Stromal cell of bone marrow (primary cell): Measurements from ENCODE around the gene GALNT10.

Experiments
- DNase-seq: peaks from one replicate; pipeline ENCODE4 v3.0.0-alpha.2; 2012; ENCODE audit warnings: low read depth

GALNT10 gene

GRCh38 chr5:154377754-154378533, 187.4 kb downstream of the GALNT10 start:
- DNase-seq: no peak

DNA sequence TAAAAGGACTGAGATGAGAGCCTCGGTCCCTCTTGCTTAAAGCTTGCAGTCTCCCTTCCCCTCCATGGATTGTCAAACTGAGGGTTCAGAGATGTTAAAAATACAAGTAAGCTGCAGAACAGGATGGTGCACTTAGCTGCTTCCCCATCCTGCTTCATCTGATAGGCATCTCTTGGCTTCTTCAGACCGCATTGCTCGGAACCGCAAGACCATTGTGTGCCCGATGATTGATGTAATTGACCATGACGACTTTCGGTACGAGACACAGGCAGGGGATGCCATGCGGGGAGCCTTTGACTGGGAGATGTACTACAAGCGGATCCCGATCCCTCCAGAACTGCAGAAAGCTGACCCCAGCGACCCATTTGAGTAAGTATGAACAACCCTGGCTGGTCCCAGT, 189.7 kb downstream of the GALNT10 start:
- DNase-seq: no peak

DNA sequence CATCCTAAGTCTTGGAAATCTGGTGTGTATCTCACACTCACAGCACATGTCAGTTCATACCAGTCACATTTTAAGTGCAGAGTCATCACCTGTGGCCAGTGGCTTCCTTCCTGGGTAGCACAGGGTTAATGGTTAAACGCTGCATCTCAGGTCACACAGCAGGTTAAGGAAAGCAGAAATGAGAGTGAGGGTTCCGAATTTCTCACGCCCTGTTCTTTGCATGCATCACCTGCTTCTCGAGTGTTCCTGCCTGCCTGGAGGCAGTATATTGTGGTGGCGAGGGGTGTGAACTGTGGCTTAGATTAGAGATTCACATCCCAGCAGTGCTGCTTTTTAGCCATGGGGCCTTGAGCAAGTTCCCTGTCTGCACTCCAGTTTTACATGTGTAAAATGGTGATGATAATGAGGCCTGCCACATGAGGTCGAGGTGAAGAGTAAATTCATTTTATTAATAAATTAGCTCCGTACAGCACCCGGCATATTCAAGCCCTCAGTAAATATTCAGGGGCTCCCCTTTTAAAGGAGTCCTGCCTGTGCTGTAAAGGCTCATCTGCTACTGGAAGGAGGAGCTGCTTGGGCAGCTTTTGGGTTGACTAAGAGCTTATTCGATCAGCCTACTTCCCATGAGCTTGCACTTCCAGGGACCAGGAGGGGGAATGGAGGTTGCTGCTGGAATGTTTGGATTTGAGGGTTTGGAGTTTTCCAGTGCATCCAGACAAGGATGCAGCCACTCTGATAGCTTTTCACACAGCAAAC, 194.1 kb downstream of the GALNT10 start:
- DNase-seq: no peak

GRCh38 chr5:154385236-154385512, 194.6 kb downstream of the GALNT10 start:
- DNase-seq: no peak

- no peak for DNase-seq
Measured at GRCh38 chr5:154386952-154387629, 196.6 kb downstream of the GALNT10 start.

DNA sequence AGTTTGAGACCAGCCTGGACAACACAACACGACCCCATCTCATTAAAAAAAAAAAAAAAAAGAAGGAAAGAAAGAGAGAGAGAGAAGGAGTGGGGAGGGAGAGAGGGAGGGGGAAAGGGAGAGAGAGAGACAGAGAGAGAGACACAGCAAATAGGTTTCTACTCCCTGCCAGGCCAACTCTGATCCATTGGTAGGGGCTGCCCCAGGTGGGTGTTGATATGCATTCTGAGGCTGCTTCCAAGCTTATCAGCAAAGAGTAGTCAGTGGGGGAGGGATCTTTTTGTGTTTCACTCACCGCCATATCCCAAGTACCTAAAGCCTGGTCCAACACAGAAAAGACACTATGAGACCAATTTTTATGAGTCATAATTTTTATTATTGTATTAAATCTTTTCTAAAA, 198.3 kb downstream of the GALNT10 start:
- DNase-seq: no peak

DNA sequence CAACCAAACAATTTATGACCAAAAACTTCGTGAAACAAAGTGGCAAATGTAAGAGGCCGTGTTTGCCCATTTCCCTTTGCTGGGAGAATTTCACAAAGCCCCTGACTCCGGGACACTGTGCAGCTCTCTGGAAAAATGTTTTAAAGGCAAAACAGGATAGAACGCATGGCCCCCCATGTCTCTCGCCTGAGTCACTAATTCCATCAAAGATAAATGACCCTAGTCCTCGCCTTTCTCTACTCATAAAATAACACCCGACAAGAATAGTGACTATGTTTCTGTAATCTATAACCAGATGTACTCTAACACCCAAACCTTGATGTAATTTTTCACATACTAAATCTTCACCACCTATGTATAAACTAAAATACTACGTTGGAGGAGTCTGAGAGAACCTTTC, 199.6 kb downstream of the GALNT10 start:
- no peak for DNase-seq

DNA sequence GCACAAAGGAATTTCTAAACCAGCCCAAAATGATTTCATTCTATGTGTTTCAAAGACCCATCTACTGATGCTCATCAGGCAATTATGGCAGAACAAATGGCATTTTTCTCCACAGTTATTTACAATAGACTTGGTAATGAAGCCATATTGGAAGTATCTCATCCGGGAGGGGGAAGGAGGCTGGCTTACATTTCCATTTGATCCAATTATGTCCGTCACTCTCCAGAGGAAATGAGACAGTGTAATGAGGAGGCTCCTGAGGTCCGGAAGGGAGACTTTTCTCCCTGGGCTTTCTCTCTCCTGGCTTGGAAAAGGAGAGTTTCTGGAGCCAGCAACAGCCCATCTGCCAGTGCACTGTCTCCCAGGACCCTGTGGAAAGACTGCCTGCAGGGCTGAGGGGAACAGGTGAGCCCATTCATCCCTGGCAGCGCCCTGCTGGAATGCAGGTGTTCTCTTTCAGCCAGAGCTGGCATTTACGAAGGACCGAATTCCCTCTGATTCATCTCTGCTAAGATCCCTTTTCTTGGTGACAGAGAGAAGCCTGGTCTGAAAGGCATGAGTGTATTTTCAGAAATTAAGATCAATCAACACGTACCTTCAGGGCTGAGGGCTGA, 200.3 kb downstream of the GALNT10 start:
- no peak for DNase-seq

DNA sequence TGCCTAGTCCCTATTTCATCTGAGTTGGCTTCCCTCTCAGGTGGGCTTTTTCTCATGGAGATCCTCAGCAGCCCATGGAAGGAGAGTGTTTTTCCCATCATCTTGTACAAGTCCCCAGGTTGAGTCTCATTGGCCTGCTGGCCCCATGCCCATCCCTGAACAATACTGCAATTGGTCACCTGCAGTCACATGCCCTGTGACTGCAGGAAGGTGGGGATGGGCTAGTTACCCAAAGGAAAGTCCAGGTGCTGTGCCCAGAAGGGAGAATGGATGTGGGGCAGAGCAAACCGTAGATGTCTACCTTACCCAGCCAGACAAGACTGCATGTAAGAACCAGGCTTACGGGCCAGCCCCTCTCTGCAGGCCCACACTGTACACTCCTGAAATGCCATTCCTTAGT, 201.3 kb downstream of the GALNT10 start:
- DNase-seq: no peak

- no peak for DNase-seq
Measured at GRCh38 chr5:154393850-154394249, 203.3 kb downstream of the GALNT10 start.

DNA sequence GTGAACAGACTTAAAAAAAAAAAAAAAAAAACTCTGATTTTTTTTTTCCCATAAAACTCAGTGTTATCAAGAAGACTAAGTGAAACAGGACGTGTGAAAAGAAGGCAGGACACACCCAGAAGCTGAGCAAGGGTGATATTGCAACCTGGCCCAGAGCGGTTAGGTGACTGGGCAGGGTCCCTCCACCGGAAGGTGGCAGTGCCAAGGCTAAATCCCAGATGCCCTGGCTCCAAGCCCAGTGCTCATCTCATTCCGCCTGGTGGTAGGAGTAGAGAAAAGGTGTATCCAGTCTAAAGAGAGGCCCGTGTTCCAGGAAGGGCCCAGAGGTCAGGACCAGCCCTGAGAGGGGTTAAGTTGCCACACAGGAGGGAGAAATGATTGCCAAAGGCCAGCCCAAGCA, 203.8 kb downstream of the GALNT10 start:
- DNase-seq: no peak

DNA sequence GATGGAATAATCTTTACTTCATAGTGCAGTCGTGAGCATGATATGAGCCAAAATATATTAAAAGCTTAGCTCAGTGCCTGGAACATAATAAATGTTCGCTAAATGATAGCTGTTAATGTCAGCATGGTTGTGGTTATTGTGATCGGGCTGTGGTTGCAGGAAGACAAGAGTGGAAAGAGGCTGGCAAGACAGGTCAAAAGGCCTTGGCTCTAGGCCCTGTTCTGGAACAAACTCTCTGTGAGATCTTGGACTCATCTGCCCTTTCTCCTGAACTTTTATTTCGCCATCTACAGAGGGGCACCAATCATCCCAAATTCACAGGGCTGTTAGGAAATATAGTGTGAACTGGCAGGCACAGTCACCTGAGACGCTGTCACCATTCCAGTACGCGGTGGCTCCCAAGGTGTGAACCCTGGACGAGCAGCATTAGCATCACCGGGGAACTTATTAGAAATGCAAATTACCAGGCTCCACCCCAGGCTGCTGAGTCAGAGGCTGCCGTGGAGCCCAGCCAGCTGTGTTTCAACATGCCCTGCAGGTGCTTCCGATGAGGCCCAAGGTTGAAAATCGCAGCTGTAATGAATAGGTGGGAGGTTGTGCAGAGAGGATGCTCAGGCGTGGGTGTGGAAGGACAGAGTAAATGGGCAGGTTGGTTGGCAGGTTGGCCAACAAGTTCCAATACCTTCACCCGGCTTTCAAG, 205.0 kb downstream of the GALNT10 start:
- DNase-seq: no peak

DNA sequence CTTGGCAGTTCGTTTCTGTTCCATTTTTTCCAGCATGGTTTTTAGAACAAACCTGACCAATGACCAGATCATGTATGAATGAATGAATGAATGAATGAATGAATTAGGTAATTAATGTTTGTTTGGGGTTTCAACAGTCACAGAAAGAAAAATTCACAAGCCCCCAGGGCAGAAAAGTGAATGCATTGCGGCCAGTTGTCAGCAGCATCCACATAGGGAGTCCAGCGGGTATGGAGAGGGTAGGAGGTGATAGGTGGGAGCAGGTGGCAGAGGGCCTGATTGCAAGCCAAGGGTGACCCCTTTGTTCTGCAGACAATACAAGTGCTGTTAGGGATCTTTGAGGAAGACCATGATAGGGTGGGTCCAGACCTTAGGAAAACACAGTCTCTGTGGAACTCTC, 205.6 kb downstream of the GALNT10 start:
- no peak for DNase-seq

DNA sequence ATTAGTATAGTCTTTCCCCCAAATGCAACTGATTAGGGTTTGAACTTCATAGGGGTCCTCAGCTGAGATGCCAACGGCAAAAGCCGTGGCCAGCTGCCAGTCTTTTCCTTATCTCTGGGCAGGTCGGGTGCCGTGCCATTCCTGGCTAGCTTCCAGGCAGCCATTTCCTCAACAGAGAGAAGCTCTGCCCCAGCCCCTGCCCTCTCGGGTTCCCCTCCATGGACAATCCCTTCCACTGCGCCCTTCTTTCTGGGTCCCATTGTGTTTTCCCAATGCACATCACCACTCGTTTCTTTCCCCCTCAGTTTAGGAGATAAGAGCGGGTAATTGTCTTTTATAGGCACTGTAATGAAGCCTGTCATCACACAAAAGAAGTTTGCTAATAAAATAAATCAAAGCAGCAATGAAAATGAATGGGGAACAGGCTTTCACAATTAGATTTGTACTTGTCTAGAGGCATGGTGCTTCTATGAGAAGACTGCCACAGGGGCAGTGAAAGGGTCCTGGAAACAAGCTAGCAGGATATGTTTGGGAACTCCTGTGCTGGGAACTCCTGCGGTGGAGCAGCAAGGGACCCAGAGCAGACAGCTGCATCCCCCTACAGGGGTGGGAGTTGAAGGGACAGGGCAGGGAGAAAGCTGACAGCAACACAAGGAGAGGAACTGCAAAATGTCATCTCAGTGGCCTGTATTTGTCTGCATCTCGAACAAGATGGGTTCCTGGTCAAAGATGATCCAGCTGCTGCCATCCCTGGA, 207.3 kb downstream of the GALNT10 start:
- DNase-seq: no peak

GRCh38 chr5:154400678-154401077, 210.1 kb downstream of the GALNT10 start:
- DNase-seq: no peak

DNA sequence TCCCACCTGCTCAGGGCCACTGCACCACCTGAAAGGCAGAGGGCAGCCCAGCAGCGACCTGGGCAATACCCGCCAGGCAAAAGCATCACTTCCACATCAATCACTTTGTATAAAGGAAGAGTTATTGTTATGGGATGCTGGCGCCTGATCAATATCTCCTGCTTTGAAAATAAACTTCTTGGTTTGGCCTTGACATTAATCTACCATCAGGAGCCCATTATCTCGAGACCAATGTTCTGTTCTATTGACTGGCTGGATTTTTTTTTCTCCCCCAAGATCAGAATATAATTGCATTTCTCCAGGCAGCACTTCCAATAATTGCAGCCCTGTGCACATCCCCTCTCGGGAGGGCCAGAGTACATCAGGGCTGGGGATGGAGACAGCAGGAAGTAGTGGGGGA, 210.8 kb downstream of the GALNT10 start:
- no peak for DNase-seq

DNA sequence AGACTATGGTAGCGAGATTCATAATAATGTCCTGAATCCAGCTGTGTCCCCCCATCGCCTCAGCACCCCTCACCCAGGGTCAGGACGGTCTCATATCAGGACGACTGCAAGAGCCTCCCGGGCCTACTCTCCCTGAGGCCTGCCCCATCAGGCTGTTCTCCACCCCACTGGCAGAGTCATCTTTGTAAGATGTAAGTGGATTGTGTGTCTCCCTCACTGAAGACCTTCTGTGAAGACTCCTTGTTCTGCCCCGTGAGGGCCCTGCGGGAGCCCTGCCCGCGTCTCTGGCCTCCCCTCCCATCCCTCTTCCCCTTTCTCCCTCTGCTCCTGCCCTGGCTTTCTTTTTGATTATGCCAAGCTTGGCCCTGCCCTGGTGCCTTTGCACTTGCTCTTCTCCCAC, 211.4 kb downstream of the GALNT10 start:
- DNase-seq: no peak

DNA sequence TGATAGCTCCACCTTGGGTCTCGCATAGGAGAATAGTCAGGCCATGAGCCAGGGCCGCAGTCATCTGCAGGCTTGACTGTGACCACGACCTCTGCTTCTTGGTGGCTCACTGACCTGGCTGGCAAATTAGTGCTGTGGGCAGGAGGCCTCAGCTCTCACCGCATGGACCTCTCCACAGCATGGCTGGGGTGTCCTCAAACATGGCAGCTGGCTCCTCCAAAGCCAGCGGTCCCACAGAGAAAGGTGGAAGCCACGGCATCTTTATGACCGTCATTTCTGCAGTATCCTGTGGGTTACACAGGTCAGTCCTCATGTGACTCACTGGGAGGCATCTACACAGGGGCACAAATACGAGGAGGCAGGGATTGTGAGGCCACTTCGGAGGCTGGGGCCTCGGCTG, 212.1 kb downstream of the GALNT10 start:
- DNase-seq: no peak

DNA sequence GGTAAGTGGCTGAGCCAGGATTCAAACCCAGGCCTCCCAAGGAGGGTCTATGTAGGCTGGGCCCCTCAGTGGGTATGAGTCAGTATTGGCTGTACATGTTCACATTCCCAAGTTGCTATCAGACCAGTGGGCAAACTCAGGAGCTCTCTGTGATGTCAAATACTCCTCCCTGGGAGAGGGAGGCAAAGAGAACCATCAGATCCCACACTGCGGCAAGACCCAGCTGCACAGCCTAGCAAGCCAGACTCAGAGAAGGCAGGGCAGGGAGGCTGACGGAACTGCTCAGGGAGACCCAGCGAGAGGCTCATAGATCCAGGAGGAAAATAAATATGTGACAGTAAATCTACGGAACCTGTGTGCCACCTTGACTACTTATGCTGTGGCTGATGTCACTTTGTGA, 212.7 kb downstream of the GALNT10 start:
- DNase-seq: no peak

GRCh38 chr5:154403776-154404387, 213.3 kb downstream of the GALNT10 start:
- DNase-seq: no peak
